GM19238 (cell line): Measurements from ENCODE around the gene CPN2.

ENCODE experiments used
- DNase-seq: peaks from one replicate; pipeline ENCODE4 v3.0.0; 2011; ENCODE audit warnings: low spot score; ENCODE audit not compliant: insufficient read length

The CPN2 gene

DNA sequence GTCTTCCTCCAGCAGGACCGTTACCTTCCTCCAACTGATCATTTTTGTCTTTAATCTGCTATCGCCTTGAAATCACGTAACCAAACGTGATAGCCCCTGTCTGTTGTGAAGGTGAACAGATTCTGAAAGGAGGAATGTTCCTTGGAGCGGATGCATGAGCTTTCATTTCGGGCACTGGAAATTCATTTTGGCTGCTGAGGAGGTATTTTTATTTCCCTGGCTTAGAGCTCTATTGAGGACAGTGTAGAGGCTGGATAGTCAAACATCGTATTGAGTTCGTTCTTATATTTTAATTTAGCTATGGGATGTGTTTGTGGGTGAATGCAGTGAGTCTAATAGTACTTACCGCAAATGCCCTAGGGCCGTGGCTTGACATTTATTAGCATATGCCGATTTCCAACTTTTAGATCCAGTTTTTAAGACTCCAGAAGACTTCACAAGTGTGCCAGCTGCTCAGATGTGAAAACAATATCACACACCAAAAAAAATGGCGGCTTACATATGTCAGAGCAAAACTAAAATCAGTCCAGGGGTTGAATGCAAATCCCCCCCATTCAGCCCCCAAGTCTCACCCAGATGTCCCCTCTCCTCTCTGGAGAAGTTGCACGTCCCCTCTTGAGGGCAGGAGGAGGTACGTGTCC lies 22.1 kb downstream of the CPN2 start:
- DNase-seq: no peak

DNA sequence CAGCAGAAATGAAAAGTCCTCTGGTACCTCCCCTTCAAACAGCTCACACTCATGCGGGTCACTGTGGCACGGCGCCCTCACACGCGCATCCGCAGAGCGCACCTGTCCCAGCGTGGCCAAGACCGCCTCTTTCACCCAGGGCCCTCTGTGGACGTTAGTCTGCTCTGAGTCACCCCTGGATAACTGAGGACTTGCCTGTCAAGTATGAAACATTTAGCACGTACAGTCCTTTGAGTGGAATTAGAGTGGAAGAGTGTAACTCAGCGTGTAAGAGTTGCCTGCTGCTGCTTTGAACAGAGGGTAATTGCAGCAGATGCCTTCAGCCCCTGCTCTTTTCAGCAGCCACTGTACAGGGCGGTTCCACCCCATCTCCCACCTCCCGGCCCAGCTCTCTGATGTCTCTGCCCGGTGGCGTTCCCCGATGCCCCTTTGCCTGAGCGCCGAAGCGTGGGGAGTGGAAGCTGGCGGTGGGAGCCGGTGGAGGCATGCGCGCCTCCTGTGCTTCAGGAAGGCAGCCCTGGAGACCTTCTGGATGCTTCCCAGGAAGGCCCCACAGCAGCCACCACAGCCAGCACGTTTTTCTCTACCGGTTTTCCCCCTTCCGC lies 23.0 kb downstream of the CPN2 start:
- no peak for DNase-seq

DNA sequence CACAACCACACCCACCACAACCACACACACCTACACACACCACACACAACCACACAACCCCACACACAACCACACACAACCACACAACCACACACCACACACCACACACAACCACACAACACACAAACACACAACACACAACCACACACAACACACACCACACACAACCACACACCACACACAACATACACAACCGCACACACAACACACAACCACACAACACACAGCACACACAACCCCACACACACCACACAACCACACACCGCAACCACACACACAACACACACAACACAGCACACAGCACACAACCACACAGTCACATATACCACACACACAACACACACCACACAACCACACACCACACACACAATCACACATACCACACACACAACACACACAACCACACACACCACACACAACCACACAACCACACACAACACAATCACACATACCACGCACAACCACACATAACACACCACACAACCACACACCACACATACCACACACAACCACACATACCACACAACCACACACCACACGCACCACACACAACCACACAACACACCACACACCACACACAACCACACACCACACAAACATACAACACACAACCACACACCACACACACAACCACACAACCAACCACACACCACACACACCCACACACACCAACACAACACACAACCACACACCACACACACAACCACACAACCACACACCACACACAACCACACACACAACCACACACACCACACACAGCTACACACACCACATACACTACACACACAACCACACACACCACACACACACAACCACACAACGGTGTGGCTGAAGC lies 23.7 kb downstream of the CPN2 start:
- DNase-seq: no peak

- DNase-seq: no peak
Measured at GRCh38 chr3:194326968-194327217, 24.2 kb downstream of the CPN2 start.

DNA sequence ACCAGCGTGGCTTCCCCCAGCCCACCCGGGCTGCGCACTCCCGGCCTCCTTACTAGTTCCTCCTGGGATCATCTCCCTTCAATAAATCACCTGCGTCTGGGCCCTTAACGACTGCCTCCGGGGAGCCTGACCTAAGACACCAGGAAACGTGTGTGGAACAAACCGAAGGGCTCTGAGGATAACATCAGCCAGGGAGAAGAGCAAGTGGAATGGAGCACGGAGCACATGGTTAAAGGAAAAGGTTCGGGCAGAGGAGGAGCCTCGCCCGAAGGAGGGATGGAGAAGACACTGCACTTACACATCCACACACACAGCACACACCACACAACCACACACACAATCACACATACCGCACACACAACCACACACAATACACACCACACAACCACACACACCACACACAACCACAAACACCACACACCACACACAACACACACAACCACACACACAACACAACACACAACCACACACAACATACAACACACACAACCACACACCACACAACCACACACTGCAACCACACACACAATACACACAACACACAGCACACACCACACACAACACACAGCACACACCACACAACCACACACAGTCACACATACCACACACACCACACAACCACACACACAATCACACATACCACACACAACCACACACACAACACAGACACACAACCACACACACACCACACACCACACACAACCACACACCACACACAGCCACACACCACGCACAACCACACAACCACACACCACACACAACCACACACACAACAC lies 24.7 kb downstream of the CPN2 start:
- DNase-seq: no peak

DNA sequence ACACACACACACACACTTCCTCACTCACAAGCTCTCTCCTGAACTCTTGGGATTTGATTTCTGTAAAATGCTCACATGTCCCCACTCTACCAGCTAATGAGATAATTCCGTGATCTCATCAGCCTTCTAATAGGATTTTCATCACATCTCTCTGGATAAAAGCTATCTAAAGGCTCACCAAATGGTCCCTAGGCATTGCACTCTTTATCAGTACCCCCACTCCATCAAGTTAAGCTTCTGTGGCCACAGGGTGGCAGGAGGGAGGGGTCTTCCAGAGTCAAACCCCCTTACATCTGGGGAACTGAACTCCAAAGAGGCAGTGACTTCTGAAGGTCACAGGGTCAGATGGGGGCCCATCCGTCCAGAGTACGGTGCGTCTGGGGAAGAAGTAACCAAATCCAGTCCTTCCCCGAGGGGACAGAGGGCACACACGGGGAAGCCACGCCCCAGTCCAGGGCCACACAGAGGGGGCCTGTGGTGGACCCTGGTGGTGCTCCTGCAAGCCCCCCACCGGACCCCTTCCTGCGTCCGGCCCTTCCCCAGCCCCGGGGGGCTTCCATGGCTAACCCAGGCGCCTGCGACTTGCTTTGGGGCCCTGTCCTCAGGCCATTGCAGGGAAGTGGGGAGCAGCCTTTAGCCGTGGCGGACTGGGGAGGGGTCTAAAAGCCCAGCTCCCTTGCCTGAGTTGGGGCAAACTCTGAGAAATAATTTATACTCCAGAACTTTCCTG lies 25.5 kb downstream of the CPN2 start:
- DNase-seq: no peak

DNA sequence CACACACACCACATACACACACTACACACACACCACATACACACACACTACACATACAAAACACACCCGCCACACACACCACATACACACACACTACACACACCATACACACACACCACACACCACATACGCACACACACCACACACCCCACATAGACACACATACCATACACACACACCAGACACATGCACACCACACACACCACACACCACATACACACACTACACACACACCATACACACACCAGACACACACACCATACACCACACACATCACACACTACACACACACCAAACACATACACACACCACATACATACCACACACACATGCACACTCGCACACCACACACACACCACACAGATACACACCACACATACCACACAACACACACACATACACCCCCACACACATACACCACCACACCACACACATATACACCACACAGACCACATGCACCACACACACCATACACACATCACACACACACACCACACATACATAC lies 26.3 kb downstream of the CPN2 start:
- no peak for DNase-seq

DNA sequence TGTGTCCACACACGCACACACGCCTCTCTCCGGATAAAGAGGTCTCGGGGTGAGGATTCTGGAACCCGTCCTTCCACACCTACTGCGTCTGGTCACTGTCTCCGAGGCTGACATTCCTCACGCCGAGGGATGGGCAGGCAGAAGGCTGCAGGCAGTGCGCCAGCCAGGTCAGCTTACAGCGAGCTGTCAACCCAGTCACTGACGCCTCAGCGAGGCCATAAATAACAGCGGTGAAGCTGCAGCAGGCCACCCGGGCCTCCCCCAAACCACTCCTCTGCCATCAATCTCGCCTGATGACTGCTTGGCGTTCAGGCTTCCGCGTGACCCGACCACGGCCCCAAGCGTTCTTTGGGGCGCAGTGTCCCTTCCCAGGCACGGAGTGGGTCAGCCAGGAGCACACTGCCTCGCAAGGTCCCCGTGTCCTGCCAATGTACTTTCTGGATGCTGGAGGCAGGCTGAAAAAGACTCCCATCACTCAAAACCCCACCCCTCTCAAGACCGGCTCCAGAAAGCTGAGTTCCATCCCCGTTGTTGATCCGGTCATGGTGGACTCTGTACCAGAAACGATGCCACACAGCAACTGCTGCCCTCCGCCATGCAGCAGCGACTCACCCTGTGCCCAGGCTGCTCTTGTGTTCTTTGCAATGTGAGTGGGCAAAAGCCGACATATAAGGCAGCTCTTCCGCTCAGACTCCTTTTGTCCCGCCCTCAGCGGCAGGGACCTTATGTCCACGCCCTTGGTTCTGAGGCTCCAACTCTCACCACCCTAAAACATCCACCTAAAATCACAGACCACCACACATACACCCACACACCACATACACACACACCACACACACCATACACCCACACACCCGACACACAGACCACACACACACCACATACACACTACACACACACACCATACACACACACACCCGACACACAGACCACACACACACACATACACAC lies 27.1 kb downstream of the CPN2 start:
- DNase-seq: no peak

- DNase-seq: no peak
Measured at GRCh38 chr3:194322678-194323211, 28.4 kb downstream of the CPN2 start.

GRCh38 chr3:194321693-194322640 lies 29.2 kb downstream of the CPN2 start:
- no peak for DNase-seq

GRCh38 chr3:194320744-194321243 lies 30.3 kb downstream of the CPN2 start:
- DNase-seq: no peak

DNA sequence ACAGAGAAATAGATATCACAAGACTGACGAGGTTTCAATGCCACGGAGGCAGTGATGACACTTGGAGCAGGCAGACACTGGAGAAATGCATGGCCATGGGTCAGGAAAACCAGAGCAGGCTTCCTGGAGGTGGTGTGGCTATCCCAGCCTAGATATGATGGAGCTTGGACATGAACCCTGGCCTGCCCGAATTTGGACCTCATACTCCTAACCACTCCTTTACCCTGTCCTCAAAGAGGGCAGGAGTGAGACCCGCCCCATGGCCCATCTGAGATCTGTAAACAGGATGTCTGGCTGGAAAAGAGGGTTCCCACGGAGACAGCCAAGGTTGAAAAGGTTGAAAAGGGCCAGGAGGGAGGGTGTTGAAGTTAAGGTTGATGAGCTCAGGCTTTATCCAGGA lies 31.0 kb downstream of the CPN2 start:
- DNase-seq: no peak

DNA sequence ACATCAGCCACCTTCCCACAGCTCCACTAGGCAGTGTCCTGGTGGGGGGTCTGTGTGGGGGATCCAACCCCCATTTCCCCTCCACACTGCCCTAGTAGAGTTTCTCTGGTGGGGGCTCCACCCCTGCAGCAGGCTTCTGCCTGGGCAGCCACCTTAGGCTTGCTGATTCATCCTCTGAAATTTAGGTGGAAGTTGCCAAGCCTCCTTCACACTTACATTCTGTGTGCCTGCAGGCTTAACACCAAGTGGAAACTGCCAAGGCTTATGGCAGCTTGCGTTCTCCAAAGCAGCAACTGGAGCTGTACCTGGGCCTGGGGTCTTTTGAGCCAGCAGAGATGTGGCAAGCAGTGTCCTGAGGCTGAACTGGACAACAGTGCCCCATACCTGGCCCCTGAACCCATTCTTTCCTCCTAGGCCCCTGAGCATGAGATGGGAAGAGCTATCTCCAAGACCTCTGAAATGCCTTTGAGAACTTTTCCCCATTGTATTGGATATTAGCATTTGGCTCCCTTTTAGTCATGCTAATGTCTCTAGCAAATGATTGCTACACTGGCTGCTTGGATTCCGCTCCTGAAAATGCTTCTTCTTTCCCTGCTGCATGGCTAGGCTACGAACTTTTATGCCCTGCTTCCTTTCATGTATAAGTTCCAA lies 32.5 kb downstream of the CPN2 start:
- DNase-seq: no peak

GRCh38 chr3:194316918-194317317 lies 34.2 kb downstream of the CPN2 start:
- no peak for DNase-seq

DNA sequence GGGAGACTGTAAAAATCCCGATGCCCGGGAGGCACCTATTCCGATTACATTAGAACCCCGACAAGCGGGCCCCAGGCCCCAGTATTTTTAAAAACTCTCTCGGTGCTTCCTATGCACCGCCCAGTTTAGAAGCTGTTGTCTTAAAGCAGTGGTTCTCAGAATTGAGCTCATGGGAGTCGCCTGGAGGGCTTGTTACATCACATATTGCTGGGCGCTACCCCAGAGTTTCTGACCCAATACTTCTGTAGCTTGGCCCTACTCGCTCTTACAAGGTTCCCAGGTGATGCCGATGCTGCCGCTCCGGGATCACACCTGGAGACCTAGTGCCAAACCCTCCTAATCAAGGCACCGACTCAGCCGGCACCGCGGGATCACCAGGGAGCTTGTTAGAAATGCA lies 35.2 kb downstream of the CPN2 start:
- DNase-seq: no peak

DNA sequence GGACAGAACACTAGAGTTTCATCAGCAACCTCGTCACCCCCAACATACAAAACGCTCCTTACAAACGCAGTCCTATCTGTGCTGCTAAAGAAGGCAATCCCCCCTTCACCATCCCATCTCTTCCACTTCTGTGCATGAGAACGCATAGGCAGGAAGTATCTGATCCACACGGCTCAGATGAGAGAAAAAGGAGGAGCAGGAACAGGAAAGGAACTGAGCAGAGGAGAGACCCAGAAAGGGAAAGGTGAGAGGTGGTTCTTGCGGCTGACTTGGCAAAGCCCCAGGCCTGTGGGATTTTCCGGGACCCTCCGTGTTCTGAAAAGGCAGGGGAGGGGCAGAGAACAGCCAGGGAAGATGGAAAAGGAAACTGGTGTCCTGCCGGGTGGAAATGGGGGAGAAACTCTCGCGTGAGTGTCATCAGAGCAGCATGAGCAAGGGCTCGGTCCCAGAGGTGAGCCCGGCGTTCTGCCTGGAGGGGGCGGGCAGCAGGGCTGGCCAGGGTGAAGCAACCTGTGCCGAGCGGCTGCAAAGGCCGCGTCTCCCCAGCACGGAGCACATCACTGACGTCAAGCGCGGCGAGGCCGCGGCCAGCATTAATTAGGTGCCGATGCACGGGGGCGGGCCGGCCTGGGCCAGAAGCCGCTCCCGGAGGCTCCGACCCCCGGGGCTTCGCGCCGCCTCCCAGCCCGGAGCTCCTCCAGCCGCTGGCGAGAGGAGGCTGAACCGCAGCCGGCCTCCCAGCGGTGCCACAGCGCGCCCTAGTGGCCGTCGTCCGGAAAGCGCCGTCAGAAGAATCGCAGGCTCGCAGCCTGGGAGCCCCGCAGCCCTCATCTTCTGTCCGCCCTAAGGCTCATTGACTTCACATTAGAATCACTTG lies 35.8 kb downstream of the CPN2 start:
- peak; percentile 86 for DNase-seq
